Mononuclear cell (primary cell): Measurements from ENCODE around the gene ZRANB1. TPM values are rescaled to one million over a fixed set of nuclear protein-coding genes. Genes with fewer than 3 reads are reported as not detected.

Experiments
- H3K27me3 ChIP-seq: 2 replicates; pipeline ENCODE4 v1.6.0; 2011; ENCODE audit warnings: low read length, control low read depth; ENCODE audit not compliant: insufficient read depth
- H3K4me1 ChIP-seq: 2 replicates; pipeline ENCODE4 v1.5.1; 2011; ENCODE audit warnings: mild to moderate bottlenecking, low read length, control low read depth; ENCODE audit not compliant: insufficient read depth
- H3K4me3 ChIP-seq: 2 replicates; pipeline ENCODE4 v1.5.1; 2011; ENCODE audit warnings: mild to moderate bottlenecking, low read length, moderate library complexity
- H3K9me3 ChIP-seq: 2 replicates; pipeline ENCODE4 v1.5.1; 2011; ENCODE audit warnings: low read depth, mild to moderate bottlenecking, control low read depth, low read length
- total RNA-seq: library from RNA; depleted of rRNA; stranded (reverse); fragments of >200 nt; gene quantifications from one replicate; pipeline ENCODE4 v1.2.3, GENCODE V29; 2012

The ZRANB1 gene
- total RNA-seq, 1 donor = 46.2 TPM

DNA sequence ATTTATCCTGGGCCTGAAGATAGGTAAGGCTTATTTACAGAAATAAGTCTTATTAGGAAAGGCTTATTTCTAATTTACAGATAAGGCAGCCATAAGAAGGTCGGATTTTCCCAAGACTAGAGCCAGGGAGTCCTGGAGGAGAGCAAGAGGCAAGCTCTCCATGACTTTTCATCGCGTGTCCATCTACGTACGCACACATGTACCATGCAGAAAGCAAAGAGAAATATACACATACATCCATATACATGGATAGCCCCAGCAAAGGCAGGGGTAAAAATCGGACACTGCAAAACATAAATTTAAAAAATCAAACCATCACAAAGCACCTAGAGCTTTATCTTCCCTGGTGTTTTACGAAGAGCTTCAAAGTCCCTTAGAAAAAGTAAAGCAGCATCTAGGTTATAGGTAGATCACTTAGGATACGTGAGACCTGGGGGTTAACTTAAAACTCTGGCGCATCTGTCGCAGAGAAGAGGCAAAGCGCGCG is 25.8 kb upstream of the ZRANB1 start:
- H3K4me3 ChIP-seq = peak overlapping the region; percentile 70
- H3K9me3 ChIP-seq = no peaks in the 10 kb centered on the region
- peaks cover 31% of the 10 kb centered on the region for H3K4me1 ChIP-seq
- no peaks in the 10 kb centered on the region for H3K27me3 ChIP-seq

GRCh38 chr10:124916585-124917427 is 25.1 kb upstream of the ZRANB1 start:
- no peaks in the 10 kb centered on the region for H3K27me3 ChIP-seq
- H3K4me3 ChIP-seq = peak overlapping the region; percentile 70
- H3K9me3 ChIP-seq = no peaks in the 10 kb centered on the region
- peaks cover 27% of the 10 kb centered on the region for H3K4me1 ChIP-seq

DNA sequence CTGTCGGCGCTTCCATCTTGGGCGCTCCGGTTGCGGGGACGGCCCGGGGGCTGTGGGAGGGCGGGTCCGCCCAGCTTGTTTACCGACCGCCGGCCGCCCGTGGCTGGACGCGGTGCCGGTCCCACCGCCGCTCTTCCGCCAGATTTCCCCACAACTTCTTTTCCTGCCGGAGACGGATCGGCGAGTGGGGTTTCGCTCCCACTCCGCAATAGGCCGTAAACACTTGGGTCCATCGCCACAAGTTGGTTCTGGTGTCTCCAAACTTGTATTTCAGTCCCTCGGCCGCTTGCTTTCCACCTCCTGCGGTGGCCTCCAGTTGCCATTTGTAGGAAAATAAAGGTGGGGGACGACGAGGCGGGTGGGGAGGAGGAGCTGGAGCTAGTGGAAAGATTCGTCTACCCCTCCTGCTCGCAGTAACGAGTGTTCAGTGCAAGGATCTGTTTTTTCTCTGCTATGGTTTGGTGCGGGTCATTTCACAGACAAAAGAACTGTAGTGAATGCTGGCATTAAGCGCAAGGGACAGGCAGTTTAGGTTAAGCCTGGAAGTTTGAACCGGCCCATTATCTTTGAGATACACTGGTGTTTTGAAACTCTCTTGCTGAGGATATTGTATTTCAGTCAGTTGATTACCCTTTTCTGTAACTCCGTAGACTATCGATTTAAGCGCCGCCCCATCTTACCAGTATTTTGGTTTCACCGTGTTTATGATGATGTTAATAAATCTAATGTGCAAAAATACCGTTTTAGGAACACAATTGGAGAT is 24.3 kb upstream of the ZRANB1 start:
- H3K27me3 ChIP-seq = no peaks in the 10 kb centered on the region
- peak overlapping the region; percentile 70 for H3K4me3 ChIP-seq
- H3K9me3 ChIP-seq = no peaks in the 10 kb centered on the region
- peaks cover 19% of the 10 kb centered on the region for H3K4me1 ChIP-seq

GRCh38 chr10:124918191-124918830 is 23.6 kb upstream of the ZRANB1 start:
- no peaks in the 10 kb centered on the region for H3K27me3 ChIP-seq
- H3K9me3 ChIP-seq = no peaks in the 10 kb centered on the region
- H3K4me3 ChIP-seq = peak overlapping the region; percentile 70
- peaks cover 18% of the 10 kb centered on the region for H3K4me1 ChIP-seq

GRCh38 chr10:124918906-124919305 is 23.0 kb upstream of the ZRANB1 start:
- Histone ChIP-seq H3K4me3 (no peak overlapping the region), H3K9me3 (no peaks in the 10 kb centered on the region), H3K27me3 (no peaks in the 10 kb centered on the region), H3K4me1 (peaks cover 18% of the 10 kb centered on the region)

GRCh38 chr10:124921261-124921660 is 20.7 kb upstream of the ZRANB1 start:
- no peak overlapping the region for H3K4me3 ChIP-seq
- peaks cover 22% of the 10 kb centered on the region for H3K4me1 ChIP-seq
- no peaks in the 10 kb centered on the region for H3K27me3 ChIP-seq
- no peaks in the 10 kb centered on the region for H3K9me3 ChIP-seq

DNA sequence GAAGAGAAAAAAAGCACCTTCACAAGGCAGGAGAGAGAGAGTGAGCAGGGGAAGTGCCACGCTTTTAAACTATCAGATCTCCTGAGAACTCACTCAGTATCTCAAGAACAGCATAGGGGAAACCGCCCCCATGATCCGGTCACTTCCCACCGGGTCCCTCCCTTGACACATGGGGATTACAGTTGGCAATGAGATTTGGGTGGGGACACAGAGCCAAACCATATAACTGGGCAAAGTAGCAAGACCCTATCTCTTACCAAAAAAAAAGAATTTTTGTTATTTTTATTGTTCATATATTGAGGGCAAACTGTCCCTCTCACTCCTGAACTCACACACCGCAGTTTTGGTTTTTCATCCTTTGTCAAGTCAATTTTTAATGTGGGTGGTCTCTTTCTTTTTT is 18.2 kb upstream of the ZRANB1 start:
- H3K9me3 ChIP-seq = no peaks in the 10 kb centered on the region
- peaks cover 14% of the 10 kb centered on the region for H3K4me1 ChIP-seq
- H3K4me3 ChIP-seq = no peak overlapping the region
- no peaks in the 10 kb centered on the region for H3K27me3 ChIP-seq

- Histone ChIP-seq H3K4me1 (peaks cover 9% of the 10 kb centered on the region), H3K4me3 (no peak overlapping the region), H3K9me3 (no peaks in the 10 kb centered on the region), H3K27me3 (no peaks in the 10 kb centered on the region)
Observed at GRCh38 chr10:124926548-124926947, 15.4 kb upstream of the ZRANB1 start.

DNA sequence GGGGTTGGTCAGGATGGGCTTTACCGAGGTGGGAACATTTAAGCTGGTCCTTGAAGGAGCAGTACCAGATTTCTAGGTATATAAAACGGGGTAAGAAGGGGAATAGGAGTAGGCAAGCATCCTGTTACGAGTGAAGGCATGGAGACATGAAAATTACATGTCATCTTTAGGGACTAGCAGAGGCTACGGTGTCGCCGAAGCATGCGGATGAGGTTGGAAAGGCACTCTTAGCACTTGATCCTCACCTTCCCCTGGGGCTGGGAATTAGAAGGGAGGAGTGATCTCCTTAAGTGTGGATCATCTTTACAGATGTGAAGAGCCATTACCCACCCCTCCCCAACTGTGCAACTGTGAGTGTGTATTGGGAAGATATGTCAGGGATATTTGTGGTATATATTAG is 13.8 kb upstream of the ZRANB1 start:
- Histone ChIP-seq H3K9me3 (no peaks in the 10 kb centered on the region), H3K4me3 (no peak overlapping the region), H3K27me3 (no peaks in the 10 kb centered on the region), H3K4me1 (peaks cover 9% of the 10 kb centered on the region)

GRCh38 chr10:124928545-124928944 is 13.4 kb upstream of the ZRANB1 start:
- H3K9me3 ChIP-seq = no peaks in the 10 kb centered on the region
- H3K4me3 ChIP-seq = no peak overlapping the region
- peaks cover 9% of the 10 kb centered on the region for H3K4me1 ChIP-seq
- no peaks in the 10 kb centered on the region for H3K27me3 ChIP-seq

- H3K4me1 ChIP-seq = no peaks in the 10 kb centered on the region
- no peaks in the 10 kb centered on the region for H3K9me3 ChIP-seq
- H3K4me3 ChIP-seq = no peak overlapping the region
- H3K27me3 ChIP-seq = no peaks in the 10 kb centered on the region
Observed at GRCh38 chr10:124935946-124936345, 6.0 kb upstream of the ZRANB1 start.

- H3K4me3 ChIP-seq = no peak overlapping the region
- H3K4me1 ChIP-seq = no peaks in the 10 kb centered on the region
- no peaks in the 10 kb centered on the region for H3K9me3 ChIP-seq
- H3K27me3 ChIP-seq = no peaks in the 10 kb centered on the region
Observed at GRCh38 chr10:124936813-124937212, 5.1 kb upstream of the ZRANB1 start.

GRCh38 chr10:124939290-124939689 is 2.6 kb upstream of the ZRANB1 start:
- Histone ChIP-seq H3K4me1 (peaks cover 12% of the 10 kb centered on the region), H3K27me3 (no peaks in the 10 kb centered on the region), H3K4me3 (no peak overlapping the region), H3K9me3 (no peaks in the 10 kb centered on the region)

GRCh38 chr10:124942317-124943169 is 620 bp downstream of the ZRANB1 start:
- no peaks in the 10 kb centered on the region for H3K9me3 ChIP-seq
- H3K4me3 ChIP-seq = no peak overlapping the region
- H3K4me1 ChIP-seq = peaks cover 17% of the 10 kb centered on the region
- H3K27me3 ChIP-seq = no peaks in the 10 kb centered on the region
